ENCODE results near the gene DPY19L2.
"Not testable (repeated sequence)": the region's sequence is repeated elsewhere in the genome, so short reads cannot be mapped to it uniquely, and the experiment has no call there.

The DPY19L2 gene

GRCh38 chr12:63668028-63668799 lies at the start of gene DPY19L2:
Gene DPY19L2, minus strand, starts transcription at chr12:63668493. Its CDS starts 100 bp downstream, at chr12:63668393.
- DNase-seq (ENCODE audit: low spot score), result peak; percentile 42

DNA sequence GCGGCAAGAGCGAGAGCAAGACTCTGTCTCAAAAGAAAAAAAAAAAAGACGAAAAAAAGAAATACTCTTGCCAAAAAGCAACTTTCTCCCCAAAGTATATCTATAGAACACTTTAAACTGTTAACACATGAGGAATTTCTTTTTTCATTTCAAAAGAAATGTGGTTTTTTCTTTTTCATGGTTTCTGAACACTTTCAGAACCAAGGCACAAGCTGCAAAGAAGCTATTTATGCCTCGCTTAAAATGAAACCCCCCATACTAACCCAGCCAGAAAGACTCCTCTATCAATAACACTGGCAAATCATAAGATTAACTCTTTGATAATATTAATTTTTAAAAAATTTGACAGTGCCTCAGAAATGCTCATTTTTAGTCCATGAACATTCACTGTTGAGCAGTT lies 48.6 kb upstream of the DPY19L2 start:
- not testable (repeated sequence) for DNase-seq (ENCODE audit: low spot score)

DNA sequence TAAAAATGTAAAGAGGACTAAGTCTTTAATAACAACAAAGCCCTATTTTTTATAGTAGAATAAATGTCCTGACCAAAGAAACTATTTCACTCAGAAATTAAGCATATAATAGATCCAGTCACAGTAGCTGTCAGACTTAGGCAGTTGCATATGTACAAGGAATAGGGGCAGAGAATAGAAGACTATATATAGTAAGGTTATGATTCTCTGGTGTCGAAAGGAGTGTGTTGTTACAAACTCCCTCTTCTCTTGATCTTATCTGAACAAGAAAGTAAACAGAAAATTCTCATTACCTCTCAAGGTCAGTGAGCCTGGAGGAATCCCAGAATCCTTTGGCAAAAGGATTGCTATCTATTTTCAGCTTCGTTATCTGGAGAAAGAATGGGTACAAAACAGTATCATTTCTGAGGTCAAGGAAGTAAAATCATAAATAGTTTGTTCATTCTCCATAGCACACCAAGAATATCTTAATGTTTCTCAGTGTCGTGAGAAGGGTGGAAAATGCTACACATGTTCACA lies 46.9 kb upstream of the DPY19L2 start:
- not testable (repeated sequence) for DNase-seq (ENCODE audit: low spot score)

DNA sequence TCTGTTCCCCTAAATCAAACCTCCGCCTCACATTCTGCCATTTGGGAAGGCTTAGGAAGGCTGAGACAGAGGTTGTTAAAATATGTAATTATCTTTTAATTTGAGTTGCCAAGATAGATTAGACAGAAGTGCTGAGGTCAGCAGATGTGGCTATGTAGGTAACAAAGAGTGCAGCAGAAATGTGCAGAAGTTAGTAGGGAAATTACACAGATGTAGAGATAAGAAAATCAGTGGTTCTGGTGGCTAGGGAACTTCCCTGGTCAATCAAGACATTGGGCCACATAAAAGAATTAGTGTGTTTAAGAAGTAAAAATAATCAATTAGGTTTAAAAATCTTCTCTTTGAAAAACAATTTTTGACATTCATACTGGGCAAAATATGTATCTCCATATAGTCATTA lies 46.1 kb upstream of the DPY19L2 start:
- DNase-seq (ENCODE audit: low spot score), result not testable (repeated sequence)

GRCh38 chr12:63713681-63714075 lies 45.4 kb upstream of the DPY19L2 start:
- DNase-seq (ENCODE audit: low spot score), result not testable (repeated sequence)

- DNase-seq (ENCODE audit: low spot score), result not testable (repeated sequence)
These were observed 44.8 kb upstream of the DPY19L2 start for GRCh38 chr12:63712979-63713680.

DNA sequence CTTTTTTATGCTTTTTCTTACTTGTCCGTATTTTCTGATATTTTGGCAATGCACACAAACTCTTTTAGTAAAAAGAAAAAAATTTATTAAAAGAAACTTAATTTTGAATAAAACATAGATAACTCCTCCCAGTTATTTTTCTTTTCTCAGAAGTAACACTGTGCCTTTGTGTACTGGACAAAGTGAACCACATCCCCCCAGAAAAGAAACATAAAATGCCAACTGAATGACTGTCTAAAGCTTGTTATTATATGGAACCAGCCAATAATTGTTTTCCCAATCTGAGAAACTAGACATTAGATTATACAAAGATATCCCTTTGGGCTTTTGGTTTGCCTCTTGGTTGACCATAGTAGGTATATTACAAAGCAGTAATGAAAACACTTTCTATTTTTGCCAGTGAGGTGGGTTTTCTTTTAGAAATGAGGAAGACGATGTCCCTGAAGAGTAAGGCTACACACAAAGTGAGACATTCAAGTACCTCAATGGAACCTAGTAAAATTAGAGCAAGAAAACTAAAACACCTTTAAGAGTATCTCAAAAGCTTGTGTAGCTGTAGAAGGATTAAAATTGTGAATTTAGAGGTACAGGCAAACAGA lies 44.2 kb upstream of the DPY19L2 start:
- not testable (repeated sequence) for DNase-seq (ENCODE audit: low spot score)

- not testable (repeated sequence) for DNase-seq (ENCODE audit: low spot score)
These were observed 43.0 kb upstream of the DPY19L2 start for GRCh38 chr12:63711339-63711738.

DNA sequence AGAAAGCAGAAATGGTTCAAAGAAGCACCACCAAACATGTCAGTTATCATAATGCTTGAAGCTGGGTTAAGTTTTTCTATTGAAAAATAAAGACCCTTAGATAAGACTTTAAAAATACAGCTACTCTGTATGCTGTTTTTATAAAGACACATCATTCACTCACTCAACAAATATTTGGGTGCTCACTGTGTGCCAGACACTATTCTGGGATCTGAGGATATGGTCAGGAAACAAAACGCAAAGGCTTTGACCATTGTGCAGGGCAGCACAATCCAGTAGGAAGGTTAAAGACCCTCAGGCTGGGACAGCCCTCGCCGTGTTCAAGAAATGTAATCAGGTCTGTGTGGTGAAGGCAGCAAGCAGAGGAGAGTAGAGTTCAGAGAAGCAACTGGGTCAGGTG lies 38.0 kb upstream of the DPY19L2 start:
- no peak for DNase-seq (ENCODE audit: low spot score)

- not testable (repeated sequence) for DNase-seq (ENCODE audit: low spot score)
These were observed 31.5 kb upstream of the DPY19L2 start for GRCh38 chr12:63699678-63700382.

DNA sequence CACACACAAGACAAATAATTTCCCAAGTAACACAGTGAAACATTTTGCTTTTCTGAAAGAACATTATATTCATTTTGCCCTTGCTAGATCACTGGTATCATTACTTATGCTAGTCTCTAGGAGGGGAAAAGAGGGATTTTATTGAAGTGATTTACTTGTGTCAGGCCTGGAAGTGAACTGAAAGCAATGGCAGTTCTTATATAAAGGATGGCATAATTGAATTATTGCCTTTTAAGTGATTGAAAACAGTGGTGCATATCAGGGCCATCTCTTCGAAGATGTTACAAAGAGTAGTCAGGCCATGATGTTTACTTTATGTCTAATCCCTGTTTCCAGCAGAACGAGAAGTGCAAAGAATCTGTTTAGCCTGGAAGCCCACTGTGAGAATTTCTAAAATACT lies 30.7 kb upstream of the DPY19L2 start:
- not testable (repeated sequence) for DNase-seq (ENCODE audit: low spot score)

GRCh38 chr12:63690837-63691236 lies 22.5 kb upstream of the DPY19L2 start:
- DNase-seq (ENCODE audit: low spot score), result not testable (repeated sequence)

- DNase-seq (ENCODE audit: low spot score), result not testable (repeated sequence)
These were observed 20.8 kb upstream of the DPY19L2 start for GRCh38 chr12:63689141-63689540.

DNA sequence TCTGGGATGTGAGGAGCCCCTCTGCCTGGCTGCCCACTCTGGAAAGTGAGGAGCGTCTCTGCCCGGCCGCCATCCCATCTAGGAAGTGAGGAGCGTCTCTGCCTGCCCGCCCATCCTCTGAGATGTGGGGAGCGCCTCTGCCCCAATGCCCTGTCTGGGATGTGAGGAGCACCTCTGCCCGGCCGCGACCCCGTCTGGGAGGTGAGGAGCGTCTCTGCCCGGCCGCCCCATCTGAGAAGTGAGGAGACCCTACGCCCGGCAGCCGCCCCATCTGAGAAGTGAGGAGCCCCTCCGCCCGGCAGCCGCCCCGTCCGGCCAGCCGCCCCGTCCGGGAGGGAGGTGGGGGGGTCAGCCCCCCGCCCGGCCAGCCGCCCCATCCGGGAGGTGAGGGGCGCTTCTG lies 18.3 kb upstream of the DPY19L2 start:
- not testable (repeated sequence) for DNase-seq (ENCODE audit: low spot score)

DNA sequence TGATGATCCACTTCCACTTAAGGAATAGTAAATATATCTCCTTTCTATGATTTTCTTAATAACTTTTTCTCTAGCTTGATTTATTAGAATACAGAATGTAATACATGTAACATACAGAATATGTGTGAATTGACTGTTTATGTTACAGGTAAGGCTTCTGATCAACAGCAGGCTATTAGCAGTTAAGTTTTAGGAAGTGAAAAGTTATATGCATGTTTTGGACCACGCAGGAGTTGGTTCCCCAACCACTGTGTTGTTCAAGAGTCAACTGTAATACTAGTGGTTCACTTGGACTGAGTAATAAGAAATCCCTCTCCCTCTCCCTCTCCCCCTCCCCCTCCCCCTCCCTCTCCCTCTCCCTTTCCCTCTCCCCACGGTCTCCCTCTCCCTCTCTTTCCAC lies 17.5 kb upstream of the DPY19L2 start:
- not testable (repeated sequence) for DNase-seq (ENCODE audit: low spot score)

DNA sequence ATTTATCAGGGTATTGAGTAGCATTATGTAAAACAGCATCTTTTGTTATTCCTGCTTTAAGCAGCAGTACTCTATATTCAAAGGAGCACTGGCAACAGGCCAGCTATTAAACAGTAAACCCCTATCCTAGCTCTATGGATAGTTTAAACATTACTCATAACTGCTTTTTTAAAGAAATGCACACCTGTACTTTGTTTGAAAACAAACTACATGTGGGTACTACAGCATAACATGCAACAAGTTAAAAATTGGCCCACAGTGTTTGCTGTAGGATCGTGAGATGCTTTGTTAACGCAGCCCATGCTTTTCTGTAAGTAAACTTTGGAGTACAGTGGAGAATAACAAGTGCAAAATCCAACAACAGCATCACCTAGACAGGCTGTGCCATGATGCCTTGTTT lies 14.3 kb upstream of the DPY19L2 start:
- not testable (repeated sequence) for DNase-seq (ENCODE audit: low spot score)

DNA sequence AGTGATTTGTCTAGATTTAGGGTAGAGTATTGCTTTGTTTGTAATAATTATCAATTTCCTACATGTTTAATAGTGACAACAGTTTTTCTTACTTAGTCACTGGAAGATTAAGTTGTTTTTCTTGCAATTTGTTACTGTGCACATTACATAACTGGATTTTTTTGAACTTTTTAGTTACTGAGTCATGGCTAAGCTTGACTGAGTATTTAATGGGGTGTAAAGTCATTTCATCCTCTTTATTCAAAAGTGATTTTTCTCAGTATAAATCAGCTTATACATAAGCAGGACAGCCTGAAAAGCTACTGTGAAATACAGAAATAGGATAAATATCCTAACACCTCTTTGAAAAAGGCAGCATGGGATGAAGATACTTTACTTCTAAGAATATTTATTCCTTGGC lies 12.5 kb upstream of the DPY19L2 start:
- DNase-seq (ENCODE audit: low spot score), result not testable (repeated sequence)

DNA sequence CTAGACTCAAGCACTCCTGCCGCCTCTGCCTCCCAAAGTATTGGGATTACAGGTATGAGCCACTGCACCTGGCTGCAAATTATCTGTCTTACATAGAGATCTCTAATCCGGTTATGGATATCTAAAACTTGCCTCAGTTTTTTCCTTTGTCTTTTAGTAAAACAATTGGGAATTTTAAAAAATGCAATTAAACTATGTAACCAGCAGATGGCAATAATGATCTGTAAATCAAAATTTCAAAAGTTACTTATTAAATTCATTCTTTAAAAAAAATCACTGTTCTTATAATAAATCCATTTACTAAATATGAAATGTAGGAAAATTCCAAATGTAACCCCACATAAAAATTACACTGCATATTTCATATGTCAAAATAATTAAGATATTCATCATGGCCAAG lies 4.3 kb upstream of the DPY19L2 start:
- not testable (repeated sequence) for DNase-seq (ENCODE audit: low spot score)

DNA sequence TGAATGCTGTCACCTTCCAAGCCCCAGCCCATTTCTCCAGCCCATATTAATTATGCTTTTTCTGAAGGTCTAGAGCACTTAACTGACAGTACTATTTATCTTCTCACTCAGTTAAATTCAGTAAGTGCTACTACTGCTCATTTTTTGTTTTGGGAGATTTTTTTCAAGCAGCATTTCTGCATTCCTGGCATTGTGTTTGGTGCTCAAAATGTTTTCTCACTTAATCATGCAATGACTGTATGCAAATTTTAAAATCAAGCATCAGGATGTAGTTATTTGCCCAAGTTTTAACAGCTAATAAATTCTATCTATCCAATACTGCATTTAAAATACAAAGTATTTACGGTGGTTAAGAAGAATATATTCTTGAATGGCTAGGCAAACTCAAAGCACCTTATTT lies 1.6 kb upstream of the DPY19L2 start:
- not testable (repeated sequence) for DNase-seq (ENCODE audit: low spot score)

GRCh38 chr12:63669427-63669826 lies 1.1 kb upstream of the DPY19L2 start:
- DNase-seq (ENCODE audit: low spot score), result not testable (repeated sequence)

GRCh38 chr12:63668800-63669365 lies 590 bp upstream of the DPY19L2 start:
- DNase-seq (ENCODE audit: low spot score), result not testable (repeated sequence)

DNA sequence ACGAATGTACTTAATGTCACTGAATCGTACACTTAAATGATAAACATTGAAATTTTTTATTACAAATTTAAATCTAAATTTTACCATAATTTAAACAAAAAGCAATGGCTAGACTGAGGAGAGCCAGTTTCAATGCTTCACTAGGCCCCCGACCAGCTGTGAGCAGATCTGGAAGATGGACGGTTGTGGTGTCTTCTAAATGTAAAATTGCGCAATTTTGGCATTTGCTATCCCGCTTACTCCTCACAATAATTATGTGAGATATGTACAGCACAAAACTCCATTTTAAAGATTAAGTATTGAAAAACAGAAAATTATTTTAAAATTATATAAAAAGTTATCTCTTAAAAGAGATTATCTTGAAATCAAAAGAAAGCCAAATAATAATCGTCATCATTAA lies 5.3 kb downstream of the DPY19L2 start:
- not testable (repeated sequence) for DNase-seq (ENCODE audit: low spot score)
